Osteocyte (in vitro differentiated cells): ENCODE measurements around the gene WWC2. TPM values are rescaled to one million over a fixed set of nuclear protein-coding genes. Genes with fewer than 3 reads are reported as not detected.

Experiments used
- DNase-seq: peaks from one replicate; pipeline ENCODE4 v3.0.0; 2021; ENCODE audit warnings: mixed read lengths; ENCODE audit not compliant: unreplicated experiment; ENCODE audit errors: extremely low spot score
- H3K27ac Mint-ChIP-seq: one replicate; pipeline ENCODE4 v1.8.0; 2021; ENCODE audit warnings: mild to moderate bottlenecking, mixed read lengths; ENCODE audit not compliant: unreplicated experiment
- H3K27me3 Mint-ChIP-seq: one replicate; pipeline ENCODE4 v1.8.0; 2021; ENCODE audit warnings: mixed read lengths; ENCODE audit not compliant: unreplicated experiment
- H3K36me3 Mint-ChIP-seq: one replicate; pipeline ENCODE4 v1.8.0; 2021; ENCODE audit warnings: mixed read lengths; ENCODE audit not compliant: unreplicated experiment
- H3K4me1 Mint-ChIP-seq: one replicate; pipeline ENCODE4 v1.8.0; 2021; ENCODE audit warnings: mixed read lengths; ENCODE audit not compliant: unreplicated experiment
- H3K4me3 Mint-ChIP-seq: one replicate; pipeline ENCODE4 v1.8.0; 2021; ENCODE audit warnings: mild to moderate bottlenecking, moderate library complexity, mixed read lengths; ENCODE audit not compliant: unreplicated experiment
- H3K9me3 Mint-ChIP-seq: one replicate; pipeline ENCODE4 v1.8.0; 2021; ENCODE audit warnings: mixed read lengths; ENCODE audit not compliant: unreplicated experiment
- CTCF ChIP-seq: fragments of 200-600 bp; sonication (generic); IDR thresholded peaks from 2 replicates; pipeline ENCODE4 v1.5.0; 2021; ENCODE audit warnings: antibody characterized with exemption, mild to moderate bottlenecking, moderate library complexity
- total RNA-seq: library from RNA; stranded (reverse); gene quantifications from 2 replicates; pipeline ENCODE4 v1.2.1, GENCODE V29; 2021

The WWC2 gene
- total RNA-seq, 1 donor from 2014 or later, result 53.5 TPM

- Mint-ChIP-seq H3K27ac (no peak overlapping the region), H3K36me3 (no peaks in the 10 kb centered on the region), H3K4me3 (no peak overlapping the region), H3K4me1 (peaks cover 21% of the 10 kb centered on the region), H3K27me3 (no peaks in the 10 kb centered on the region), H3K9me3 (no peaks in the 10 kb centered on the region)
- peak; percentile 62 for DNase-seq
- TF ChIP-seq CTCF, result no peak
Observed at GRCh38 chr4:183333202-183333601, 234.1 kb downstream of the WWC2 start.

GRCh38 chr4:183333983-183334382 lies 234.9 kb downstream of the WWC2 start:
- Mint-ChIP-seq H3K36me3 (no peaks in the 10 kb centered on the region), H3K9me3 (no peaks in the 10 kb centered on the region), H3K4me3 (no peak overlapping the region), H3K27ac (no peak overlapping the region), H3K4me1 (peaks cover 18% of the 10 kb centered on the region), H3K27me3 (no peaks in the 10 kb centered on the region)
- no peak for TF ChIP-seq CTCF
- DNase-seq, result peak; percentile 49

- no peak for DNase-seq
- Mint-ChIP-seq H3K27me3 (no peaks in the 10 kb centered on the region), H3K36me3 (no peaks in the 10 kb centered on the region), H3K4me3 (no peak overlapping the region), H3K4me1 (peaks cover 18% of the 10 kb centered on the region), H3K27ac (peak overlapping the region; percentile 73), H3K9me3 (no peaks in the 10 kb centered on the region)
- TF ChIP-seq CTCF, result no peak
Observed at GRCh38 chr4:183335369-183335940, 236.4 kb downstream of the WWC2 start.

- H3K27me3 Mint-ChIP-seq, result no peaks in the 10 kb centered on the region
- DNase-seq, result peak; percentile 75
- H3K9me3 Mint-ChIP-seq, result no peaks in the 10 kb centered on the region
- H3K36me3 Mint-ChIP-seq, result no peaks in the 10 kb centered on the region
- TF ChIP-seq CTCF, result no peak
- no peak overlapping the region for H3K27ac Mint-ChIP-seq
- no peak overlapping the region for H3K4me3 Mint-ChIP-seq
- peaks cover 18% of the 10 kb centered on the region for H3K4me1 Mint-ChIP-seq
Observed at GRCh38 chr4:183337349-183337748, 238.3 kb downstream of the WWC2 start.

GRCh38 chr4:183337833-183338232 lies 238.8 kb downstream of the WWC2 start:
- no peaks in the 10 kb centered on the region for H3K9me3 Mint-ChIP-seq
- TF ChIP-seq CTCF, result no peak
- H3K4me1 Mint-ChIP-seq, result peaks cover 18% of the 10 kb centered on the region
- no peak overlapping the region for H3K27ac Mint-ChIP-seq
- H3K36me3 Mint-ChIP-seq, result no peaks in the 10 kb centered on the region
- H3K27me3 Mint-ChIP-seq, result no peaks in the 10 kb centered on the region
- DNase-seq, result peak; percentile 78
- H3K4me3 Mint-ChIP-seq, result no peak overlapping the region
